MM.1S (cell line): ENCODE measurements around the gene CD6.

Source experiments
- CTCF ChIP-seq: fragments of 300-600 bp; sonication (generic); IDR thresholded peaks from 2 replicates; pipeline ENCODE4 v1.5.1; 2016; ENCODE audit warnings: antibody characterized with exemption, low read length, mixed read lengths
- EZH2 ChIP-seq: fragments of 300-600 bp; sonication (generic); optimal IDR thresholded peaks from 2 replicates; pipeline ENCODE3; 2017; ENCODE audit warnings: low read depth, mild to moderate bottlenecking, antibody characterized with exemption, low read length, mixed read lengths

GRCh38 chr11:61066645-61067044 is 95.2 kb downstream of the CD6 start:
- TF ChIP-seq CTCF (no peak), EZH2 (no peak)
